ENCODE results near the gene C2orf92. TPM values are rescaled to one million over a fixed set of nuclear protein-coding genes. Genes with fewer than 3 reads are reported as not detected.

C2orf92 gene
- total and polyA plus RNA-seq, 2 donors (not counting 3 experiments of a cell fraction or from before 2014, with no cell fraction given), result 1.8 to 7.9 TPM

DNA sequence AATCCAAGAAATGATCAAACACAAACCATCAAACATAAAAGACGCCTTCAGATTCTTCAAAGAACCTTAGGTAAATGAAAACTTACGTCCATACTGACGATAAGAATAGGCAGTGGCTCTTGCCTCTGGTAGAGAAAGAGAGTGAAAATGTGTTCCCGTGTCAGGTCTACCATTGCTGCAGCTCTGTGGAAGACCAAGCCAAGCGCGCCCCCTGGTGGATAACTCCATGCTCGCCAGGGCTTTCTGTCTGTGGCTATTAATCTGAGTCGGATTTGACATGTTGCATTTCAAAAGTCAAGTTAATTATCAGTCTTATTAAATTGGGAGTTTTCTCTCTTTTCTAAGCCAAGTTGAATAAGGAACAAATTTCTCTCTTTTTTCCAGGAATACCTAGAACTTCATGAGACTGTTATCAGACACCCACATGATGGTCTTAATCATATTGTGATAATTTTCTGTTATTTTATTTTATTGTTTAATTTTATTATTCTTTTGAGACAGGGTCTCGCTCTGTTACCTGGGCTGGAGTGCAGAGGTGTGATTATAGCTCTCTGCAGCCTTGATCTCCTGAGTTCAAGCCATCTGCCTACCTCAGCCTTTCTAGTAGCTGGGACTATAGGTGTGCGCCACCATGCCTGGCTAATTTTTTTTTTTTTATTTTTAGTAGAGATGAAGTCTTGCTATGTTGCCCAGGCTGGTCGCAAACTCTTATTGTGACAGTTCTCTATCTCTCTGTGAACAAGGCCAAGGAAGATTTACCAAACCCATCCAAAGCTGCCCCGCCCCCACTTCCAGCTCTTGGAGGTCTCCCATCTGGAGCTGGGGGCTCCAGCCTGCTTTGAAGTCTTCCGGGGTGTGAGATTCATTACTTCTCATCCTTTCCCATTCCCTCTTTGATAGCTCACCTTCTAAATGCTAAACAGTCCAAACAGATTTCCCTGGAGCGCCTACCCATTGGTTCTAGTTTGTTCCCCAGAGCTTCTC lies 28.0 kb downstream of the C2orf92 start:
- Histone ChIP-seq H3K9me1 (replicated peaks; ENCODE audit: control insufficient read depth, extremely low read depth, insufficient read depth, low read length) (no peaks in the 10 kb centered on the region), H3K4me1 (ENCODE audit: control insufficient read depth, extremely low read depth, insufficient read depth, low read length) (no peaks in the 10 kb centered on the region), H4K20me1 (replicated peaks; ENCODE audit: control insufficient read depth, extremely low read depth, insufficient read depth, low read length) (no peaks in the 10 kb centered on the region), H3K79me2 (ENCODE audit: control insufficient read depth, insufficient read depth, low read length) (no peaks in the 10 kb centered on the region), H3K27me3 (ENCODE audit: control insufficient read depth in 2 of 2, insufficient read depth in 2 of 2, low read length in 2 of 2) (peaks cover 2 to 3% of the 10 kb centered on the region in 2 experiments), H3K4me2 (ENCODE audit: insufficient read depth, low read length) (no peak overlapping the region), H3K27ac (ENCODE audit: insufficient read depth, low read depth, low read length) (no peak overlapping the region), H3K9me3 (replicated peaks; ENCODE audit: control insufficient read depth, insufficient read depth, low read length) (no peaks in the 10 kb centered on the region), H2AFZ (ENCODE audit: low read depth, low read length) (no peak overlapping the region), H3K4me3 (replicated peaks in 1 of 3; ENCODE audit: insufficient read depth in 1 of 3, low read depth in 1 of 3, low read length in 3 of 3) (no peak overlapping the region), H3K9ac (replicated peaks; ENCODE audit: extremely low read depth, insufficient read depth, low read length) (no peak overlapping the region), H3K36me3 (ENCODE audit: control insufficient read depth in 2 of 2, extremely low read depth in 1 of 2, insufficient read depth in 2 of 2, low read length in 2 of 2) (no peaks in the 10 kb centered on the region)
- no TSS peak for BruUV-seq (replicated peaks)
- ChIA-PET CTCF (interaction anchor here (0.6 to 6.0 kb wide), 19 partner anchors 9 to 1634 kb away, joined by 3 to 226 read pairs (median 6); partner anchors contain the start of genes ACTR1B, ANKRD36B, COX5B and ZAP70), POLR2A (interaction anchor here (1.1 to 1.4 kb wide), 2 partner anchors 33 to 52 kb away, joined by 3 to 5 read pairs; partner anchors contain the start of genes ACTR1B and COX5B)
- TF ChIP-seq, protein P1, sequence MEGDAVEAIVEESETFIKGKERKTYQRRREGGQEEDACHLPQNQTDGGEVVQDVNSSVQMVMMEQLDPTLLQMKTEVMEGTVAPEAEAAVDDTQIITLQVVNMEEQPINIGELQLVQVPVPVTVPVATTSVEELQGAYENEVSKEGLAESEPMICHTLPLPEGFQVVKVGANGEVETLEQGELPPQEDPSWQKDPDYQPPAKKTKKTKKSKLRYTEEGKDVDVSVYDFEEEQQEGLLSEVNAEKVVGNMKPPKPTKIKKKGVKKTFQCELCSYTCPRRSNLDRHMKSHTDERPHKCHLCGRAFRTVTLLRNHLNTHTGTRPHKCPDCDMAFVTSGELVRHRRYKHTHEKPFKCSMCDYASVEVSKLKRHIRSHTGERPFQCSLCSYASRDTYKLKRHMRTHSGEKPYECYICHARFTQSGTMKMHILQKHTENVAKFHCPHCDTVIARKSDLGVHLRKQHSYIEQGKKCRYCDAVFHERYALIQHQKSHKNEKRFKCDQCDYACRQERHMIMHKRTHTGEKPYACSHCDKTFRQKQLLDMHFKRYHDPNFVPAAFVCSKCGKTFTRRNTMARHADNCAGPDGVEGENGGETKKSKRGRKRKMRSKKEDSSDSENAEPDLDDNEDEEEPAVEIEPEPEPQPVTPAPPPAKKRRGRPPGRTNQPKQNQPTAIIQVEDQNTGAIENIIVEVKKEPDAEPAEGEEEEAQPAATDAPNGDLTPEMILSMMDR (IDR thresholded peaks at IDR 0.05; ENCODE audit: extremely low read depth in 1 of 2, insufficient read depth in 1 of 2, low read depth in 1 of 2, low read length in 2 of 2), result peak; percentile 83 to 86
- TF ChIP-seq POLR2A (IDR thresholded peaks at IDR 0.05; ENCODE audit: low read depth, low read length), result no peak
- dilution Hi-C loops (cut with MboI; ENCODE audit: extremely low pct_ligation_motif_present, low sequenced_read_pairs), result no loop called here
- DNase-seq (ENCODE audit: low read depth, low spot score), result peak; percentile 85
- peak; percentile 90 for FAIRE-seq
- intact Hi-C loops (cut with micrococcal nuclease), result loop anchor here (1.0 to 10.0 kb wide), 2 partner anchors 53 to 107 kb away; partner anchors contain the start of gene COX5B

GRCh38 chr2:97698530-97698929 lies 29.0 kb downstream of the C2orf92 start:
- dilution Hi-C loops (cut with MboI; ENCODE audit: extremely low pct_ligation_motif_present, low sequenced_read_pairs), result no loop called here
- no peak overlapping the region for H3K9ac ChIP-seq (replicated peaks; ENCODE audit: extremely low read depth, insufficient read depth, low read length)
- H3K9me1 ChIP-seq (replicated peaks; ENCODE audit: control insufficient read depth, extremely low read depth, insufficient read depth, low read length), result no peaks in the 10 kb centered on the region
- H2AFZ ChIP-seq (ENCODE audit: low read depth, low read length), result no peak overlapping the region
- no peaks in the 10 kb centered on the region for H4K20me1 ChIP-seq (replicated peaks; ENCODE audit: control insufficient read depth, extremely low read depth, insufficient read depth, low read length)
- H3K27ac ChIP-seq (ENCODE audit: insufficient read depth, low read depth, low read length), result no peak overlapping the region
- no peaks in the 10 kb centered on the region for H3K4me1 ChIP-seq (ENCODE audit: control insufficient read depth, extremely low read depth, insufficient read depth, low read length)
- no peak overlapping the region for H3K4me2 ChIP-seq (ENCODE audit: insufficient read depth, low read length)
- no peak for FAIRE-seq
- no peaks in the 10 kb centered on the region for H3K36me3 ChIP-seq (ENCODE audit: control insufficient read depth in 2 of 2, extremely low read depth in 1 of 2, insufficient read depth in 2 of 2, low read length in 2 of 2)
- intact Hi-C loops (cut with micrococcal nuclease), result loop anchor here (10.0 kb wide), 1 partner anchor 54 kb away; the partner anchor contains the start of gene COX5B
- CTCF ChIA-PET, result interaction anchor here (0.9 to 6.0 kb wide), 9 partner anchors 10 to 688 kb away, joined by 3 to 226 read pairs (median 9); partner anchors contain the start of genes ACTR1B, ANKRD36B, COX5B and ZAP70
- no TSS peak for BruUV-seq (replicated peaks)
- no peak for DNase-seq (ENCODE audit: low read depth, low spot score)
- no peaks in the 10 kb centered on the region for H3K9me3 ChIP-seq (replicated peaks; ENCODE audit: control insufficient read depth, insufficient read depth, low read length)
- POLR2A ChIA-PET, result interaction anchor here (1.1 to 1.4 kb wide), 2 partner anchors 34 to 53 kb away, joined by 3 to 5 read pairs; partner anchors contain the start of genes ACTR1B and COX5B
- TF ChIP-seq POLR2A (IDR thresholded peaks at IDR 0.05; ENCODE audit: low read depth, low read length), result no peak
- no peak for TF ChIP-seq JUN (IDR thresholded peaks at IDR 0.05; ENCODE audit: borderline replicate concordance, insufficient read depth, insufficient read length, low read depth)
- TF ChIP-seq MYC (IDR thresholded peaks at IDR 0.05; ENCODE audit: low read depth, low read length), result no peak
- peaks cover 2 to 3% of the 10 kb centered on the region in 2 experiments for H3K27me3 ChIP-seq (ENCODE audit: control insufficient read depth in 2 of 2, insufficient read depth in 2 of 2, low read length in 2 of 2)
- no peak overlapping the region for H3K4me3 ChIP-seq (replicated peaks in 1 of 3; ENCODE audit: insufficient read depth in 1 of 3, low read depth in 1 of 3, low read length in 3 of 3)
- no peaks in the 10 kb centered on the region for H3K79me2 ChIP-seq (ENCODE audit: control insufficient read depth, insufficient read depth, low read length)

All from endothelial cell of umbilical vein (primary cell).